Ramos (cell line): ENCODE results near the gene MRPL34.
"Not testable (repeated sequence)": the region's sequence is repeated elsewhere in the genome, so short reads cannot be mapped to it uniquely, and the experiment has no call there.

Source experiments
- in situ Hi-C: fragments of 300-500 bp; cut with MboI; formaldehyde crosslinking; loops from one replicate; pipeline ENCODE4 v1.14.3; 2022; ENCODE audit warnings: low sequenced_read_pairs; ENCODE audit not compliant: unreplicated experiment

MRPL34 gene

GRCh38 chr19:17305517-17306284 lies at the start of gene MRPL34:
MRPL34 (plus strand) TSS chr19:17305872; CDS start chr19:17305893, 21 bp downstream.
- in situ Hi-C loops = no loop called here

GRCh38 chr19:17256130-17256529 lies 49.5 kb upstream of the MRPL34 start:
- in situ Hi-C loops = no loop called here

GRCh38 chr19:17259118-17259780 lies 46.4 kb upstream of the MRPL34 start:
- in situ Hi-C loops = no loop called here

GRCh38 chr19:17259934-17260333 lies 45.7 kb upstream of the MRPL34 start:
- in situ Hi-C loops = no loop called here

GRCh38 chr19:17260842-17261325 lies 44.8 kb upstream of the MRPL34 start:
- in situ Hi-C loops = no loop called here

- in situ Hi-C loops = no loop called here
Measured at GRCh38 chr19:17262557-17262956, 43.1 kb upstream of the MRPL34 start.

GRCh38 chr19:17263712-17264640 lies 41.7 kb upstream of the MRPL34 start:
- in situ Hi-C loops = no loop called here

GRCh38 chr19:17264641-17264979 lies 41.1 kb upstream of the MRPL34 start, which contains the start of gene USHBP1:
USHBP1 (minus strand) TSS chr19:17264745; CDS start chr19:17264299, 446 bp downstream.
- in situ Hi-C loops = no loop called here

GRCh38 chr19:17266026-17266425 lies 39.6 kb upstream of the MRPL34 start:
- in situ Hi-C loops = no loop called here

- in situ Hi-C loops = no loop called here
Measured at GRCh38 chr19:17266589-17266974, 39.1 kb upstream of the MRPL34 start.

- in situ Hi-C loops = no loop called here
Measured at GRCh38 chr19:17266975-17267788, 38.5 kb upstream of the MRPL34 start, which contains the start of gene BABAM1. BABAM1 (plus strand) TSS chr19:17267443; CDS start chr19:17268807, 1,364 bp downstream.

GRCh38 chr19:17268754-17269153 lies 36.9 kb upstream of the MRPL34 start:
- in situ Hi-C loops = no loop called here

- in situ Hi-C loops = not testable (repeated sequence)
Measured at GRCh38 chr19:17274892-17275291, 30.8 kb upstream of the MRPL34 start.

- in situ Hi-C loops = no loop called here
Measured at GRCh38 chr19:17275441-17276175, 30.1 kb upstream of the MRPL34 start.

- in situ Hi-C loops = no loop called here
Measured at GRCh38 chr19:17279436-17279835, 26.2 kb upstream of the MRPL34 start.

- in situ Hi-C loops = no loop called here
Measured at GRCh38 chr19:17281391-17282304, 24.0 kb upstream of the MRPL34 start, which contains the start of gene ANKLE1. ANKLE1 (plus strand) TSS chr19:17281901; CDS start chr19:17281921, 20 bp downstream.

- in situ Hi-C loops = no loop called here
Measured at GRCh38 chr19:17282488-17283125, 23.1 kb upstream of the MRPL34 start.
